NCI-H1436 treated with DMSO at 0.1 percent for 48 hours (cell line): ENCODE results near the gene ID2.
"Not testable (repeated sequence)": the region's sequence is repeated elsewhere in the genome, so short reads cannot be mapped to it uniquely, and the experiment has no call there.

Experiments used
- DNase-seq: peaks from one replicate; lab custom pipeline; 2025; lab: John Stamatoyannopoulos, UW

The ID2 gene

DNA sequence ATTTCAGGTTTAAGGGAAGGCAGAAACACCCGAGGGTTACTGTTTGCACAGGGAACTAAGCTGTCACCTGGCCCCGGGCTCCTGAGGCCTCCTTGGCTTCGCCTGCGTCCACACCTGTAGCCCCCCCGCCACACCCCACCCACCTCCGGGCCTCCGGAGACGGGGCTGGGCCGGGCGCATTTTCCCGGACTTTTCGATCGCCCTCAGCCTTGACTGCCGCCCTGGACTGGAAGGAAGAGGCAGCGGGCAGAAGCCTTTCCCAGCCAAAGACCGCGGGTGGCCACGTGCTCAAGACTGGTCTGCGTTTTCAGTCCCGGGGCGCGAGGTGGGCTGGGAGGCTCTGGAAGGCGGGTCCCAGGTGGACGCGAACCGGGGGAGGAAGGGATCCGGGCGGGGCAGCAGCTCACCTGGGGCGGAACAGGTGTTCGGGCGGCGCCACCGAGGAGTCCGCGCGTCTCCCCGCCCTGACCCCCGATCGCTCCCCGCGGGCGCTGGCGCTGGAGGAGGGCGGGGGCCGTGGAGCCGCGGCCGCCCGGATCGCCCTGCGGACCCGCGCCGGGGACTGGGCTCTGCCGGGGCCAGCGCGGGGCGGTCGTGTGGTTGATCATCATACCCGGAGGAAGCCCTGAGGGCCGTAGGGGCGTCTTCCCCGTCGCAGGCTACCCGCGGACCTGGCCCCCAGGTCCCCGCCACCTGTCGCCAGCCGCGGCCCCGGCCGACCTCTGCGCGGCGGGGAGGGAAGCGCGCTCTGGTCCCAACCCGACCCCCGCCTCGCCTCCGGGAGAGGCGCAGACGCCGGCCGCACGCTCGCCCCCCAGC lies 3.2 kb downstream of the ID2 start:
- no peak for DNase-seq

GRCh38 chr2:8685697-8686358 lies 4.0 kb downstream of the ID2 start:
- DNase-seq, result no peak

DNA sequence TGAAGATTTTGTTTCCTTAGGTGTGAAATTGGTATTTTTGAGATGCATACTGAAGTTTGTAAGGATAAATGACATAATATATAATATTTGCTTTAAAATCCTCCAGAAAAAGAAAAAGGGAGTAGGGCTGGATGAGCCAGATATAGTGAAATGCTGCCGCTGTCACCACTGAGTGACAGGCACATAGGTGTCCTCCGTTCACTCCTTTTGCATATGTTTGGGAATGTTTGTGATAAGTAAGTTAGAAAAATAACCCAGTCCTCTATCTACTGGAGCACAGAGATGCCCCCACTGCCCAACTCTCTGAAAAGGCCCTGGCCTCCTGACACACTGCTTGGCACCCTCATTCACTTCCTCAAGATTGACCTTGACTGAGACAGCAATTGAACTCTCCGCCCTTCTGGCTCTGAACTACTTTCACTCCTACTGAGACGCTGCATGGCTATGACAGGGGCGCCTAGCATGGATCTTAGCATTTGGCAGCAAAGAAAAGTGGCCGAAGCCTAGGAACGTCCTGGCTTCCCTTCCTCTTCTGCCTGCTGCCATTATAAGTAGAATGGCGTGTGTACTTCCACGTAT lies 10.1 kb downstream of the ID2 start:
- DNase-seq, result no peak

DNA sequence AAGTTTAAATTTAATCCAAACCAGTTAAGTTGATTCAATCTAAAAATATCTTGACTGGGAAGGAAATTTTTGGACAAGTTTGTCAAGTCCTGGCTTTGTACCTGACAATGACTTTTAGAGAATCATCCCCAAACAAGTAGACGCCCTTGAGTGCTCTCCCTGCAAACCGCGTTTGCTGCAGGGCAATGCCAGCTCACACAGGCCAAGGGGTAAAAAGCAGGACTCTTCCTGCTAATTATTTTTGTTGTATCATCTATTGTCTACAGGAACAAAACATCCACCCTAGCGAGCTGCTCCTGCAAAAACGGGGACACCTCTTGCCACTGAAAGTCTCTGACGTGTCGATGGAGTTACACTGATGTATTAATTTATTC lies 10.9 kb downstream of the ID2 start:
- no peak for DNase-seq

- no peak for DNase-seq
Observed at GRCh38 chr2:8693157-8693821, 11.4 kb downstream of the ID2 start.

DNA sequence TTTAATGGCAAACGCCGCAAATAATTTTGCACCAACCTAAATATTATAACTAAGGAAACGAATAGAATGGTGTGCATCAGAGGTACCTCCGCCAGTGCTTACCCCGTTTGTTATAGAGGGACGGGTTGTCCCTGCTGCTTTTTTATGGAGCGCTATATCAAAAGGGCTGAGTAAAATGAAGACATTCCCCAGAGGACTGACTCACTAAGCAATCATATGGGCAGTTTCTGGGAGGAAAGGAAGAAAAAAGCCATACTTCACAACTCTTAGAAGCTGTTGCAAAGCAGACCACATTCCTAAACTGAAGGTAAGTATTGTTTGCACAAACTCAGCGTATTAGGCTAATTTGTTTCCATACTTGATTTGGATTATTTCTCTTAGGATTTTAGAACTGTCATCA lies 12.9 kb downstream of the ID2 start:
- no peak for DNase-seq

DNA sequence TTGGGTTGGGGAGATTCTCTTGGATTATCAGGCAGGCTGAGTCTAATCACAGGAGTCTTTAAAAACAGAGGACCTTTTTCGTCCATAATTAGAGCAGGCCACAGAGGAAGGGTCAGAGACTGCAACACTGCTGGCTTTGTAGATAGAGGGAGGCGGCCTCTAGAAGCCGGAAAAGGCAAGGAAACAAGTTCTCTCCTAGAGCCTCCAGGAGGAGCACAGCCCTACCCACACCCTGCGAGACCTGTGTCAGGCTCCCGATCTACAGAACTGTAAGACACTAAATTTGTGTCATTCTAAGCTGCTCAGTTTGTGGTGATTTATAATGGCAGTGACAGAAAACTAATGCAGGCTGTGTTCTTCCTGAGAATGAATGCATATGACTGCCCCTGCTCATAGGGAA lies 15.3 kb downstream of the ID2 start:
- no peak for DNase-seq

DNA sequence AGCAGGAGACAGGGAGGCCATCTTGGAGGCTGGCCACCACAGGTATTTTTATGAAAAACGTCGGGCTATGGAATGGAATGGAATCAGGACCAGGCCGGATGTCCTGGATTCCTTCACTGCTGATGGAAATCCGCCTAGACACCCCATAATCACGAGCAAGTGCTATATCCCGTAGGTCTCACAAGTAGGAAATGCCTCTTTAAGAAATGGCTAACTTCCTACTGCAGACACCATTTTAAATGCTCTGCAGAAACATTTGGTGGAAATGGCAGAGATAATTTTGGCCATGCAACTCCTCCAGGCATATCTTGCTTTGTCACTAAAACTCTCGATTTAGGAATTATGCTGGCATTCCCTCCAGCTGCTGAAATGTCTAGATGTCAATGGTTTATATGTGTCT lies 18.0 kb downstream of the ID2 start:
- no peak for DNase-seq

GRCh38 chr2:8701681-8702379 lies 20.0 kb downstream of the ID2 start:
- no peak for DNase-seq

- DNase-seq, result no peak
Observed at GRCh38 chr2:8704906-8705305, 23.1 kb downstream of the ID2 start.

DNA sequence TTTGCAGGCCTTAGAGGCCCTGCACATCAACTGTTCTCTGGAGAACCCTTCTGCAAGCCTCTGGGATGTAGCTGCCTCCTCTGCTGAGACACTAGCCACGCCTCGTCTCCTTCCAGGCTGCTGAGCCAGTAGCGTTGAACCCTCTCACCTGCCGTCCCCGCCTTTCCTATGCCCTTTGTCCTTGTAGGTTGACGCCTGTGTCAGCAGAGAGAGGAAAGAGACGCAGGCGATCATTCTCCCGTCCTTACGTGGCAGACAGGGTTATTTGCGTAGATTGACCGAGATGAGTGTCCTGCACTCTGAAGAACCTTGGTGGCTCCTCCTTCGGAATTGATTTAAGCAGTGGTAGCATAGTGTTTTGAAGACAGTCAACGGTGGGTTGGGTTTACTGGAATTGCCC lies 27.8 kb downstream of the ID2 start:
- DNase-seq, result no peak

DNA sequence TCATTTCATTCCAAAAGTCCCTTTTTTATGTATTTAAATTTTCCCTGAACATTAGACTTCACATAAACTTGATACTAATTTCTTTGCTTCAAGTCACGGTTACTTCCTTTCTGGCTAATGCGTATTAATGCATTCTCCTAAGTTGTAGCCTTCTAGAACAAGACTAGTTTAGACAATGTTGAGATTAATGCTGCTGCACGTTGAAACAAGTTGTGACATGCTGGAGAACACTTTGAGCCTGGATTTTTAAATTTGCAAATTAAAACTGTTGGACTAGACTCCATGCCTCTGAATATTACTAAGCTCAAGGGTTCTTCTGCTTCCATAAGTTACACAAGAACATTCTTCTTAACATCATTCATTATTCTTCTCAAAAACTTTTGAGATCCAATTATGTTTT lies 29.1 kb downstream of the ID2 start:
- DNase-seq, result no peak

- no peak for DNase-seq
Observed at GRCh38 chr2:8714283-8714682, 32.4 kb downstream of the ID2 start.

- DNase-seq, result no peak
Observed at GRCh38 chr2:8714971-8715370, 33.1 kb downstream of the ID2 start.

DNA sequence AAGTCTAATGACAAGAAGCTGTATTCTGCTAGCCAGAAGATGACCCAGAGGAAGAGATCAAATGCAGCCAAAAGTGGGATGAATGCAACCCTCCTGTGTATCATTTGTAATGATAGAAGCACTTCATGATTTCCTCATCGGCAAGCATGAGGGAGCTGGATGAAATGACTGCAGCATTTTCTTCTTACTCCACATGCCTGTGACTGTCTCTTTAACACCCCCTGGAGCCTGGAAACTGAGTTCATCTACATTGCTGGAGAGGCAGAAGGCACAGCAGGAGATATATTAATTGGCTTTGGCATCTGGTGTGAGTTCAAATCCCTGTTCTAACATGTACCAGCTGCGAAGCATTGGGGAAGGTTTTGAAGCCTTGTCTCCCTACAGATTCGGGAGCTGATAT lies 37.7 kb downstream of the ID2 start:
- no peak for DNase-seq

- no peak for DNase-seq
Observed at GRCh38 chr2:8720741-8721140, 38.9 kb downstream of the ID2 start.

DNA sequence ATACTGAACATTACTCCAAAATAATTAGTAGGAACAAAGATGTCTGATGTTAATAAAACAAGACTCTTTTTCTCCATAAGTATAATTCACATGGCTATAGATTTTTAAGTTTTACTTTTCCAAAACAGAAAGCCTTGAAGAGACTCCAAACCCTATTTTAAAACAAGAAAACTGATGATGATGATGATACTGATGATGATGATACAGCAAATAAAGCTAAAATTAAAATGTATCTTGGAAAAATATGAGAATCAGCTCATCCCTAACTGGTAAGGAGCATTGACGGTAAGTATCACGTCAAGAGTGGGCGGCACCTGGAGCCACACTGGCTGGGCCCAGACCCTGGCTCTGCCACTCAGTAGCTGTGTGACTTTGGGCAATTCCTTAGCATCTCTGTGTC lies 39.6 kb downstream of the ID2 start:
- no peak for DNase-seq

DNA sequence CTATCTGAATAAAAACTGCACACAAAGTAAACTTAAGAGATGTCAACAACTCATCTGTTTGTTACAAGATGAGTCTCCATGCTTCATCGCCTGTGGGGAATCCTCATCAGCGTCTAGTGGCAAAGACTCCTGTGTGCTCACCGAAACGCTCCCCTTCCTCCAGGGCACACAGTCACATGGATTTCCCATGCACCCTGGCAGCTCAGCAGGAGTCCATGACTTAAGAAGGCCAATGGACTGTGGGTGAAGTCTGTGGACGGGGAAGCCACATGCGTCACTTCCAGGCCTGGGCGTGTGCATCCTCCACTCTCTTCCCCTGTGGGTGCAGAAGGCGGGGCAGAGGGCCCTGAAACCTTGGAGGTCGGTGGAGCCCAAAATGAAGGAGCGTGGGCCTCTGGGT lies 41.1 kb downstream of the ID2 start:
- DNase-seq, result no peak

DNA sequence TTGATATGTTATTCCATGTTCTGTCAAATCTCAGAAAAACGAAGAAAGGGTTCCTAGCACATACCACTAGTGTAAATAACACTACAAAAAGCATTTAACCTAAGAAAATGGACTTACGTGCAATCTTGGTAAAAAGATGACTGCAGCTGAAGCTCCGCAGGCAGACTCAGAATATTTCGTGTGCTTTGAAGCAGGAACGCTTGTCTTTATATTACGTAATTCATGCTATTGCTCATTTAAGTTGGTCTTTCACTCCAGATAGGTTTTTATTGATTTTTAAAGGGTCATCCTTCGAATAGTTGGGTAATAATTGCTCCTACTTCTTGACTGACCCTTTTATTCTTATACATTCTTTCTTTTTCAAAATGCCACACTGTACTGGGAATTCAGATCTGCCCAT lies 44.0 kb downstream of the ID2 start:
- DNase-seq, result no peak

- DNase-seq, result no peak
Observed at GRCh38 chr2:8728305-8729015, 46.6 kb downstream of the ID2 start.

- DNase-seq, result not testable (repeated sequence)
Observed at GRCh38 chr2:8729101-8729500, 47.2 kb downstream of the ID2 start.

GRCh38 chr2:8729939-8730338 lies 48.1 kb downstream of the ID2 start:
- no peak for DNase-seq
